ENCODE results near the gene IGHMBP2. TPM values are rescaled to one million over a fixed set of nuclear protein-coding genes. Genes with fewer than 3 reads are reported as not detected.

IGHMBP2 gene
- total RNA-seq, 1 experiment from 2014 or later: 48.7 TPM

DNA sequence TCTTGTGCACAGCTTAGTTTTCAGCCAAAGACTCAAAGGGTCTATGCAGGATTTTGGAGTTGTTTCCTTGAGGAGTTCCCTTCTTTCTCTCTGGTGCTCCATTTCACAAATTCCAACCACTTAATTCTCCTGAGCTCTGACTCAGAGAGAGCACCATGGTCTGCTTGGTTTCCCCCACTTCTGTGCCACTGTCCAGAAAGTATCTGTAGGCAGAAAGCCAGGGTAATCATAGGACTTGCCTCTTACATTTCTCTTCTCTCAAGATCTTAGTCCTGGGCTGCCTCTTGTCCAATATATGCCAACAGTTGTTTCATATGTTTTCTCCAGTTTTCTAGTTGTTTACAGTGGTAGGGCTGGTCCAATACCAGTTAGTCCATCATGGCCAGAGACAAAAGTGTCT, 83.5 kb downstream of the IGHMBP2 start:
- Histone ChIP-seq H3K27me3 (replicated peaks; ENCODE audit: insufficient read depth, low read depth, low read length, poor library complexity) (peaks cover 5% of the 10 kb centered on the region), H3K4me1 (ENCODE audit: insufficient read depth, low read length, poor library complexity, severe bottlenecking) (no peaks in the 10 kb centered on the region), H3K27ac (ENCODE audit: low read depth, low read length, poor library complexity, severe bottlenecking) (no peak overlapping the region), H3K36me3 (ENCODE audit: insufficient read depth, low read length, poor library complexity, severe bottlenecking) (no peaks in the 10 kb centered on the region), H3K4me3 (ENCODE audit: low read depth, low read length, poor library complexity, severe bottlenecking) (no peak overlapping the region), H3K9me3 (ENCODE audit: low read depth, low read length, poor library complexity, severe bottlenecking) (no peaks in the 10 kb centered on the region)
- DNase-seq (ENCODE audit: low spot score): no peak
- ChIA-PET CTCF (no interaction called here), POLR2A (ENCODE audit: low non-redundant PET) (no interaction called here)
- intact Hi-C loops (cut with micrococcal nuclease; ENCODE audit: unreplicated experiment): no loop called here
- BruUV-seq (replicated peaks): no TSS peak
- TF ChIP-seq EZH2 (IDR thresholded peaks at IDR 0.05; ENCODE audit: borderline replicate concordance, low read depth, low read length, poor library complexity, severe bottlenecking): no peak
- TF ChIP-seq, protein P1, sequence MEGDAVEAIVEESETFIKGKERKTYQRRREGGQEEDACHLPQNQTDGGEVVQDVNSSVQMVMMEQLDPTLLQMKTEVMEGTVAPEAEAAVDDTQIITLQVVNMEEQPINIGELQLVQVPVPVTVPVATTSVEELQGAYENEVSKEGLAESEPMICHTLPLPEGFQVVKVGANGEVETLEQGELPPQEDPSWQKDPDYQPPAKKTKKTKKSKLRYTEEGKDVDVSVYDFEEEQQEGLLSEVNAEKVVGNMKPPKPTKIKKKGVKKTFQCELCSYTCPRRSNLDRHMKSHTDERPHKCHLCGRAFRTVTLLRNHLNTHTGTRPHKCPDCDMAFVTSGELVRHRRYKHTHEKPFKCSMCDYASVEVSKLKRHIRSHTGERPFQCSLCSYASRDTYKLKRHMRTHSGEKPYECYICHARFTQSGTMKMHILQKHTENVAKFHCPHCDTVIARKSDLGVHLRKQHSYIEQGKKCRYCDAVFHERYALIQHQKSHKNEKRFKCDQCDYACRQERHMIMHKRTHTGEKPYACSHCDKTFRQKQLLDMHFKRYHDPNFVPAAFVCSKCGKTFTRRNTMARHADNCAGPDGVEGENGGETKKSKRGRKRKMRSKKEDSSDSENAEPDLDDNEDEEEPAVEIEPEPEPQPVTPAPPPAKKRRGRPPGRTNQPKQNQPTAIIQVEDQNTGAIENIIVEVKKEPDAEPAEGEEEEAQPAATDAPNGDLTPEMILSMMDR (conservative IDR thresholded peaks at IDR 0.05; ENCODE audit: low read depth, low read length): no peak

DNA sequence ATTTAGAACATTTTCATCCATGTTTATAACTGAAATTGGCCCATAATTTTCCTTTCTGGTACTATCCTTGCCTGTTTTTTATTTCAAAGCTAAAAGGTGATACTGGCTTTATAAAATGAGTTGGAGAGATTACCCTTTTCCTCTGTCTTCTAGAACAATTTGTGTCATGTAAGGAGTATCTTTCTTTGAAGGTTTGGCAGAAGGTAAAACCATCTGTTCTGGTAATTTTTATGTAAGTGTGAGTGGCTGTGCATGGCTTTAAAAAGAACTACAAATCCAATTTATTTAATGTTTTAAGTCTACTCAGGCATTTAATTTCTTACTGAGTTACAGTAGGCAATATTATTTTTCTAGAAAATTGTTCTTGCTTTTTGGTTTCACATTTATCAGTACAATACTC, 84.8 kb downstream of the IGHMBP2 start:
- Histone ChIP-seq H3K27ac (ENCODE audit: low read depth, low read length, poor library complexity, severe bottlenecking) (no peak overlapping the region), H3K36me3 (ENCODE audit: insufficient read depth, low read length, poor library complexity, severe bottlenecking) (no peaks in the 10 kb centered on the region), H3K9me3 (ENCODE audit: low read depth, low read length, poor library complexity, severe bottlenecking) (no peaks in the 10 kb centered on the region), H3K4me1 (ENCODE audit: insufficient read depth, low read length, poor library complexity, severe bottlenecking) (no peaks in the 10 kb centered on the region), H3K27me3 (replicated peaks; ENCODE audit: insufficient read depth, low read depth, low read length, poor library complexity) (peaks cover 5% of the 10 kb centered on the region), H3K4me3 (ENCODE audit: low read depth, low read length, poor library complexity, severe bottlenecking) (no peak overlapping the region)
- POLR2A ChIA-PET (ENCODE audit: low non-redundant PET): no interaction called here
- intact Hi-C loops (cut with micrococcal nuclease; ENCODE audit: unreplicated experiment): no loop called here
- CTCF ChIA-PET: no interaction called here
- DNase-seq (ENCODE audit: low spot score): no peak
- TF ChIP-seq EZH2 (IDR thresholded peaks at IDR 0.05; ENCODE audit: borderline replicate concordance, low read depth, low read length, poor library complexity, severe bottlenecking): no peak
- TF ChIP-seq, protein P1 (conservative IDR thresholded peaks at IDR 0.05; ENCODE audit: low read depth, low read length): no peak
- no TSS peak for BruUV-seq (replicated peaks)

Other genes starting within 250 kb of the IGHMBP2 start
- gene GAL, start 219.3 kb upstream of the IGHMBP2 start, total RNA-seq (2021): 3.4 and 4.4 TPM in 2 replicates
- gene TESMIN, start 152.4 kb upstream of the IGHMBP2 start, total RNA-seq (2021): 8.0 and 13.5 TPM in 2 replicates
- 15.5 TPM in 2 replicates for gene CPT1A, start 62.0 kb upstream of the IGHMBP2 start, total RNA-seq (2021)
- gene MRPL21, start 59 bp upstream of the IGHMBP2 start, total RNA-seq (2021): 126 and 138 TPM in 2 replicates
- gene MRGPRD, start 77.1 kb downstream of the IGHMBP2 start, total RNA-seq (2021): not detected in 2 replicates
- gene MRGPRF, start 109.4 kb downstream of the IGHMBP2 start, total RNA-seq (2021): 5.2 and 9.3 TPM in 2 replicates
- 28.9 and 29.9 TPM in 2 replicates for gene TPCN2, start 145.0 kb downstream of the IGHMBP2 start, total RNA-seq (2021)